ENCODE data around the gene ZAP70.

- no peak for TF ChIP-seq CTCF (IDR thresholded peaks at IDR 0.05)
- no peak for TF ChIP-seq POLR2A (IDR thresholded peaks at IDR 0.05)
Measured at GRCh38 chr2:97676620-97677019, 36.8 kb upstream of the ZAP70 start.

Measured in right lobe of liver (tissue), 4 donors.